Fibroblast of skin of scalp (primary cell): Measurements from ENCODE around the gene UBE2L3.
"Not testable (repeated sequence)": the region's sequence is repeated elsewhere in the genome, so short reads cannot be mapped to it uniquely, and the experiment has no call there.

Source experiments
- DNase-seq: peaks from one replicate; pipeline ENCODE4 v3.0.0-alpha.2; 2013

UBE2L3 gene

DNA sequence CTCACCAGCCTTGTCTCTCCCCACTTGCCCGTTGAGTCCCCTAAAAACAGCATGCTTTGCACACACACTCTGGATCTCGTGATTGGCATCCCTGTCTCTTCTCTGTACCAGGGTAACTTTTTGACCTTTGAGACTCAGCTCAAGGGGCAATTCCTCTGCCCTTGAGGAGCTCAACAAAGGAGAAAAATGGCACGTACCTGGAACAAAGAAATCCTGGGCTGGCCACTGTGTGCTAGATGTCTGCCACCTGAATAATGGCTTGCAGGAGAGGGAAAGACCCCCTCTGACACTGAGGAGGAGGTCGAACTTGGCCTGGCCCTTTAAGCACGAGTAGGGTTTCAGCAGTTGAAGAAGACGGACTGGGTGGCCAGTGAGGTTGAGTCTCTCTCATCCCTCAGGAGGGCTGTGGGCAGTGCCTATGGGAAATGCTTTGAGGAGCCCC lies 5.8 kb downstream of the UBE2L3 start:
- DNase-seq, result no peak

- no peak for DNase-seq
Observed at GRCh38 chr22:21573750-21574494, 6.4 kb downstream of the UBE2L3 start.

DNA sequence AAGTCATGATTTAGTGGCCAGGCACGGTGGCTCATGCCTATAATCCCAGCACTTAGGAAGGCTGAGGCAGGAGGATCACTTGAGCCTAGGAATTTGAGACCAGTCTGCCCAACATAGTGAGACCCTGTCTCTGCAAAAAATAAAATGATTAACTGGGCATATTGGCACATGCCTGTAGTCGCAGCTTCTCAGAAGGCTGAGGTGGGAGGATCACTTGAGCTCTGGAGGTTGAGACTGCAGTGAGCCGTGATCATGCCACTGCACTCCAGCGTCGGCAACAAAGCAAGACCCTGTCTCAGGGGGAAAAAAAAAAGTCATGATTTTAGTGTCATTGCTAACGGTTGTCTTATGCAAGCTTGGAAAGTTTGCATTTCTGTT lies 11.9 kb downstream of the UBE2L3 start:
- DNase-seq, result no peak

DNA sequence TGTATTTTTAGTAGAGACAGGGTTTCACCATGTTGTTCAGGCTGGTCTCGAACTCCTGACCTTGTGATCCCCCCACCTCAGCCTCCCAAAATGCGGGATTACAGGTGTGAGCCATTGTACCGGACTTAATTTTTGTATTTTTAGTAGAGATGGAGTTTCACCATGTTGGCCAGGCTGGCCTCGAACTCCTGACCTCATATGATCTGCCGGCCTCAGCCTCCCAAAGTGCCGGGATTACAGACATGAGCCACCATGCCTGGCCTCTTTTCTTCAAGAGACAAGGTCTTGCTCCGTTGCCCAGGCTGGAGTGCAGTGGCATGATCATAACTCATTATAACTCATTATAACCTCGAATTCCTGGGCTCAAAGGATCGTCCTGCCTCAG lies 13.1 kb downstream of the UBE2L3 start:
- DNase-seq, result not testable (repeated sequence)

DNA sequence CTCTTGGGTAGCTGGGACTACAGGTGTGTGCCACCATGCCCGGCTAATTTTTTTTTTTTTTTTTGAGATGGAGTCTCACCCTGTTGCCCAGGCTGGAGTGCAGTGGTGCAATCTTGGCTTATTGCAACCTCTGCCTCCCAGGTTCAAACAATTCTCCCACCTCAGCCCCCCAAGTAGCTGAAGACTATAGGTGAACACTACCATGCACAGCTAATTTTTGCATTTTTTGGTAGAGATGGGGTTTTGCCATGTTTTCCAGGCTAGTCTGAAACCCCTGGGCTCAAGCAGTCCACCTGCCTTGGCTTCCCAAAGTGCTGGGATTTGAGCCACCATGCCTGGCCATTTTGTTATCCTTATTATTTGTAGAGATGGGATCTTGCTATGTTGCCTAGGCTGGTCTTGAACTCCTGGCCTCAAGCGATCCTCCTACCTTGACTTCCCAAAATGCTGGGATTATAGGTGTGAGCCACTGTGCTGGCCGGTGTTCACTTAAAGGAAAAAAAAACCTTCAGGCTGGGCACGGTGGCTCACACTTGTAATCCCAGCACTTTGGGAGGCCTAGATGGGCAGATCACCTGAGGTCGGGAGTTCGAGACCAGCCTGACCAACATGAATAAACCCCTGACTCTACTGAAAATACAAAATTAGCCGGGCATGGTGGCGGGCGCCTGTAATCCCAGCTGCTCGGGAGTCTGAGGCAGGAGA lies 13.6 kb downstream of the UBE2L3 start:
- not testable (repeated sequence) for DNase-seq

GRCh38 chr22:21582801-21583740 lies 15.6 kb downstream of the UBE2L3 start:
- no peak for DNase-seq

DNA sequence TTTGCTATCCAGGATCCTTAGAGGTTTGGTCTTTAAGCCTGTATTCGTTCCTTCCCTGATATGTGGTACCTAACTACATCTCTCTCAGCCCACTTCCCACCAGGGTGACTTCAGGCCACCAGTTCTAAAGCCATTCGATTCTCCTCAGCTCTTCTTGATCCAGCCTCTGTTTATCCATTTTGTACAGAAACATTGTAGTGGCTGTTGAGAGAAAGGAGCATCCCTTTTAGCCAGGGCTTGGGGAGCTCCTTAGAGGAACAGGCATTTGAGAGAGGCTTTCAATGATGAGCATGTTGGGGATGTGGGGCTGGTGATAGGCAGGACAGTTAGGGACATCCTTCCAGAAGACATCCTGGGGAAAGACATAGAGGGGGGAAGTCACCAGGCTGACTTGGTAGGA lies 17.9 kb downstream of the UBE2L3 start:
- DNase-seq, result no peak

DNA sequence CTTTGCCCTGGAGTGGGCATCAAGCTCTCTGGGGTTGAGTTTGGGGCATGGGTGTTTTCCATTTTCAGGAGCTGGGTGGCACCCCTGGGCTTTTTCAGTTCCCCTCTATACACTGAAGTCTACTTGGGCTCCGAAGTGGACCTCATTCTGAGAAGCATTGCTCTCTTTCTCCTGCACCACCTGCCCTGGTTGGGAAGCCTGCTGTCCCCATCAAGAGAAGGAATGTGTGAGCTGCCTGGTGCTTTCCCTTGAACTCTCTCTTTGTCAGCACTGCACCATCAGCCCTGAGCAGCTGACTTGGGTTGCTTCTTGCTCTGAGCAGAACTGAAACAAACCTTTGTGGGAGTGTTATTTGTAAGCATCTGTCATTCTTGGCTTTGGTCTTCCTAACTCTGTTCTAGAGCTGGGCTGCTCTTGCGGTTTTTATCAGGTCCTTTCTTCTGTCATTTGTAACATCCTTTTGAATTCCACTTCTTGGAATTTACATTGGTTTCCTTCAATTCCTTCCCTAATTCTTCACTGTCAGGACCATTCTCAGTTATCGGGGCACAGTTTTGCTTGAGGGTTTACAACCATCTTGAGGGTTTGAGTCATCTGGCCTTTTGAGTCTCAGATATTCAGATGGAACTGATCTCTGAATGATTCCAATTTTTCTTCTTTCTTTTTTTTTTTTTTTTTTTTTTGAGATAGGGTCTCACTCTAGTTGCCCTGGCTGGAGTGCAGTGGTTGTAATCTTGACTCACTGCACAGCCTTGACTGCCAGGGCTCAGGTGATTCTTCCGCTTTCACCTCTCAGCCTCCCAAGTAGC lies 20.5 kb downstream of the UBE2L3 start:
- no peak for DNase-seq

DNA sequence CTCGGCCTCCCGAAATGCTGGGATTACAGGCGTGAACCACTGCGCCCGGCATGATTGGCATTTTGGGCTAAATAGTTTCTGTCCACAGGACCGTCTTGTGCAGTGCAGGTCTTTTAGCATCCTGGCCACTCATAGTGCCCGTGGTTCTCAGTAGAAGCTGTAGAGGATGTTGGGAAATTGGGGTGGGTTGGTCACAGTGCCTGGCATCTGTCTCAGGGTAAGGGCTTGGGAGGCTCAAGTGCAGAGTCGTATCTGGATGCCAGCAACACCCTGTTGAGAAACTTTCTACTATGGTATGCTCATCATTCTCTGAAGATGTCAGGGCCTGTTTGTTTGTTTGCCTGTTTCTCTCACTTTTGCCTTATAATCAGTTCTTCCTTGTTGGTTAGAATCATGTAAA lies 21.9 kb downstream of the UBE2L3 start:
- DNase-seq, result no peak

- no peak for DNase-seq
Observed at GRCh38 chr22:21590809-21591641, 23.5 kb downstream of the UBE2L3 start.

- DNase-seq, result no peak
Observed at GRCh38 chr22:21591695-21592094, 24.2 kb downstream of the UBE2L3 start.

- DNase-seq, result no peak
Observed at GRCh38 chr22:21592422-21592821, 24.9 kb downstream of the UBE2L3 start.

GRCh38 chr22:21593406-21594232 lies 26.1 kb downstream of the UBE2L3 start:
- no peak for DNase-seq

GRCh38 chr22:21594865-21595452 lies 27.4 kb downstream of the UBE2L3 start:
- no peak for DNase-seq

- not testable (repeated sequence) for DNase-seq
Observed at GRCh38 chr22:21596356-21597135, 29.0 kb downstream of the UBE2L3 start.

DNA sequence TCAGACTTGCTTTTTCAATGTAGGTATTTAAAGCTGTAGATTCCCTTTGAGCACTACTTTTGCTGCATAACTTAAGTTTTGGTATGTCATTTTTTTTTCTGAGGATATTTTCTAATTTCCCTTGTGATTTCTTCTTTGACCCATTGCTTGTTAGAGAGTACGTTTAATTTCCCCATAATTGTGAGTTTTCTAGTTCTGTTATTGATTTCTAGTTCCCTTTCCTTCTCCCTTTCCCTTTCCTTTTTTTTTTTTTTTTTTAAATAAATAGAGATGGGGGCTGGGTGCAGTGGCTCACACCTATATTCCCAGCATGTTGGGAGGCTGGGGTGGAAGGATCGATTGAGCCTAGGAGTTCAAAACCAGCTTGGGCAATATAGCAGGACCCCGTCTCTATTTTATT lies 30.8 kb downstream of the UBE2L3 start:
- no peak for DNase-seq

GRCh38 chr22:21599053-21599893 lies 31.8 kb downstream of the UBE2L3 start:
- DNase-seq, result no peak

DNA sequence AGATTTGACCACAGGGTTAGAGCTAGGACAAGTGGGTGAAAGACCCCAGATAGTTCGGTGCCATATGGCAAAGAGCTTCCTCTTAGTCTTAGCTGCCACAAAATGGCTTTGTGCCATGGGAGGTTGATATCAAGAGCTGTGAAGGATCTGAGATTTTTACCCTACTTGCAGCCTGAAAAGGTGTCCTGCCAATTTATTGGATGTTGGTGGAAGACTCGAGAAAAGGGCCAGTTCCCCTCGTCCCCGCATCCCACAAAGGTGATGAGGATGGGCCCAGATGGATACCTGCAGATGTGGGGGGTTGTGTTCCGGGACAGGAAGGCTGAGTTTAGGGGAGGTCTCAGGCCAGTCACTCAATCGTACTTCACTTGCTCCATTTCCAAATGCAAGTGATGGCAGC lies 35.1 kb downstream of the UBE2L3 start:
- no peak for DNase-seq
